ENCODE data around the gene SMC3.
"Not testable (repeated sequence)": the region's sequence is repeated elsewhere in the genome, so short reads cannot be mapped to it uniquely, and the experiment has no call there.

The SMC3 gene

GRCh38 chr10:110527731-110528171 lies 39.7 kb upstream of the SMC3 start:
- H3K27ac ChIP-seq = no peak overlapping the region
- TF ChIP-seq, protein P1, sequence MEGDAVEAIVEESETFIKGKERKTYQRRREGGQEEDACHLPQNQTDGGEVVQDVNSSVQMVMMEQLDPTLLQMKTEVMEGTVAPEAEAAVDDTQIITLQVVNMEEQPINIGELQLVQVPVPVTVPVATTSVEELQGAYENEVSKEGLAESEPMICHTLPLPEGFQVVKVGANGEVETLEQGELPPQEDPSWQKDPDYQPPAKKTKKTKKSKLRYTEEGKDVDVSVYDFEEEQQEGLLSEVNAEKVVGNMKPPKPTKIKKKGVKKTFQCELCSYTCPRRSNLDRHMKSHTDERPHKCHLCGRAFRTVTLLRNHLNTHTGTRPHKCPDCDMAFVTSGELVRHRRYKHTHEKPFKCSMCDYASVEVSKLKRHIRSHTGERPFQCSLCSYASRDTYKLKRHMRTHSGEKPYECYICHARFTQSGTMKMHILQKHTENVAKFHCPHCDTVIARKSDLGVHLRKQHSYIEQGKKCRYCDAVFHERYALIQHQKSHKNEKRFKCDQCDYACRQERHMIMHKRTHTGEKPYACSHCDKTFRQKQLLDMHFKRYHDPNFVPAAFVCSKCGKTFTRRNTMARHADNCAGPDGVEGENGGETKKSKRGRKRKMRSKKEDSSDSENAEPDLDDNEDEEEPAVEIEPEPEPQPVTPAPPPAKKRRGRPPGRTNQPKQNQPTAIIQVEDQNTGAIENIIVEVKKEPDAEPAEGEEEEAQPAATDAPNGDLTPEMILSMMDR (conservative IDR thresholded peaks at IDR 0.05) = no peak

DNA sequence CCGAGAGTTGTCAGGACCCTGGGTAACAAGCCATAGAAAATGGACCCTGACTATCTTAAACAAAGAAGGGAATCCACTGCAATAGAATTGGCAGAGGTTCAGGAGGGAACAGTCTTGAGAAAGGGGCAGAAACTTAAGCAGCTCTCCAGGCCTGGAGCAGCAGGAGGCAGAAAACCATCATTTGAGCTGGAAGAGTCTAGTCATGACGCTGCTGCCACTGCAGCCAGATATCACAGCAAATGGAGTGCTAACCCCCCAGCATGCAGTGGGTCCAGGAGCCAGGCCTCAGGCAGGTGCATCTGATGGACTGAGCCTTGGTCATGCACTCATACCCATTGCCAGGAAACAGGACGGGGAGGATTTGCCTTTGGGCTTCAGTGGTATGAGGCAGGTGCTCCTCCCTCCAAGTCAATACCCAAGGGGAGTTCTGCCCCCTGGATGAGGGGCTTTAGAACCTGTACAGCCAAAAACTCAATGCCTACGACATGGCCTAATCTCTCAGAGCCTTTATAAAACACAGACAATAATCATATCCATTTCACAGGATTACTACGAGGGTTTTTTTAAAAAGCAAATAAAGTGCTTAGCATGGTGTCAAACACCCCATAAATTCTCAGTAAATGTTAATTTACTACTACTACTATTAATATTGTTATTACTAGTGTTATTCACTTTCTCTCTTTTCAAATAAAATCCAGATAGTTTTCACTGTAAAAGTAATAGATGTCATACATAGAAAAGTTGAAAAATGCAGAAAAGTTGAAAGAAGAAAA lies 39.1 kb upstream of the SMC3 start:
- TF ChIP-seq, protein P1 (conservative IDR thresholded peaks at IDR 0.05) = no peak
- no peak overlapping the region for H3K27ac ChIP-seq

- not testable (repeated sequence) for H3K27ac ChIP-seq
These were observed 38.4 kb upstream of the SMC3 start for GRCh38 chr10:110528997-110529524.

DNA sequence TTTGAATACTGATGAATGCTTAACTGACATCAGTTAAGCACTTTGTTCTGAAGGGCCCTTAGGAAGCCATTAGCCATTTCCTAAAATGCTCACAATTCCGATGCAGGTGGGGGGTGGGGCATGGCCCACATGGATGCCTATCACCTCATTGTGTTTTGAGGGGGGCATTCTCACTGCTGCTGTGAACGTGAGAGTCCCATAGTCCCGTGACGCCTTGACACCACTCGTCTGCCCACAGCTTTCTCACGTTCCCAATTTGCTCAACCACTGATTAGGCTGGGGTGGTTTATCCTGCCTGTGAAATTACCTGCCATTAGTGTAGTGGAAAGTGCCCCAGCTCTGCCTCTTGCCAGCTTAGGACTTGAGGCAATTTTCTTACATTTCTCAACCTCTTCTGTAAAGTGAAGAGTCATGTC lies 37.9 kb upstream of the SMC3 start:
- no peak overlapping the region for H3K27ac ChIP-seq
- TF ChIP-seq, protein P1 (conservative IDR thresholded peaks at IDR 0.05) = no peak

GRCh38 chr10:110530131-110530831 lies 37.2 kb upstream of the SMC3 start:
- TF ChIP-seq, protein P1 (conservative IDR thresholded peaks at IDR 0.05) = no peak
- H3K27ac ChIP-seq = no peak overlapping the region

DNA sequence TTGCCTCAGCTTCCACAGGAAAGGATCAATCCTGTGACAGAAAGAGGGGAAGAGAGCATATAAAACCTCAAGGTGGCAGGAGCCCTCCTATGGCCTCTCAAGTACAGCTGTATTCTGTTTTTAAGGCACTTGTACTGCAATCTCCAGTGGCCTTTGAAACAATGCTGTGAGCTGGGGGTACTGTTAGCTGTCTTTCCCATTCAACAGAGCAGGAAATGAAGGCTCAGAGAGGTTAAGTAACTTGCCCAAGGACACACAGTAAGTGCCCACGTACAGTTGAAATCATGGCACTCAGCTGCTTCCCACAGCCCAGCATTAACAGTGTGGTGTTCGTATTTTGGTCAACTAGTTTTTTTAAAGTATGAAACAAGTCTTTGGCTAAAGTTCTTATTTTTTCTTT lies 35.8 kb upstream of the SMC3 start:
- H3K27ac ChIP-seq = no peak overlapping the region
- TF ChIP-seq, protein P1 (conservative IDR thresholded peaks at IDR 0.05) = no peak

- not testable (repeated sequence) for H3K27ac ChIP-seq
These were observed 34.9 kb upstream of the SMC3 start for GRCh38 chr10:110532628-110533027.

DNA sequence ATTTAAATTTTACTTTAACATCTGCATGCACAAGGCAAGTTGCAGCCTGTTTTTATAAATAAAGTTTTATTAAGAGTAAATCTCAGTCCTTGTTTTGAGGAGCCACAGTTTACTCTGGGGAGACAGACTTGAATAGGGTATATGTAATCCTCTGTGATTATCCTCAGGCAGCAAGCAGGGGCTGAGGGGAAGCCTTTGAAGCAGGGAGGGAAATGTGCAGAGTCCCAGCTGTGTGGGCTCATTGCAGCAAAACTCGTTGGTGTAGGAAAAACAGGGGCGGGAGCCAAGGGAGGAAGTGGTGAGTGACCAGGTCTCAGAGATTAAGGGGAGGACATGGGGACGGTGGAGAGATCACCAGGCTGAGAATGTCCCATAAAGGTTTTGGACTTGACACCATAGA lies 34.3 kb upstream of the SMC3 start:
- TF ChIP-seq, protein P1 (conservative IDR thresholded peaks at IDR 0.05) = no peak
- H3K27ac ChIP-seq = no peak overlapping the region
